GM12892 (cell line): ENCODE results near the gene LRRC10B.
A peak's percentile ranks its signal among the peaks of the same experiment; 100 is the strongest.

Source experiments
- DNase-seq: peaks from one replicate; pipeline ENCODE4 v3.0.0; 2011; ENCODE audit not compliant: insufficient read length
- FAIRE-seq: peaks from 2 replicates; lab custom pipeline; 2011; peaks lifted over from hg19 to GRCh38; lab: Jason Lieb, UNC
- POLR2A ChIP-seq: IDR thresholded peaks from 2 replicates; pipeline ENCODE4 v1.6.1; 2011; ENCODE audit warnings: low read depth, low read length, control low read depth
- POLR2AphosphoS5 ChIP-seq: IDR thresholded peaks from 2 replicates; pipeline ENCODE4 v1.6.1; 2011; ENCODE audit warnings: low read depth, low read length, control low read depth
- TAF1 ChIP-seq: IDR thresholded peaks from 2 replicates; pipeline ENCODE4 v1.6.1; 2011; ENCODE audit warnings: low read depth, mild to moderate bottlenecking, control low read depth, low read length, borderline replicate concordance

The LRRC10B gene

DNA sequence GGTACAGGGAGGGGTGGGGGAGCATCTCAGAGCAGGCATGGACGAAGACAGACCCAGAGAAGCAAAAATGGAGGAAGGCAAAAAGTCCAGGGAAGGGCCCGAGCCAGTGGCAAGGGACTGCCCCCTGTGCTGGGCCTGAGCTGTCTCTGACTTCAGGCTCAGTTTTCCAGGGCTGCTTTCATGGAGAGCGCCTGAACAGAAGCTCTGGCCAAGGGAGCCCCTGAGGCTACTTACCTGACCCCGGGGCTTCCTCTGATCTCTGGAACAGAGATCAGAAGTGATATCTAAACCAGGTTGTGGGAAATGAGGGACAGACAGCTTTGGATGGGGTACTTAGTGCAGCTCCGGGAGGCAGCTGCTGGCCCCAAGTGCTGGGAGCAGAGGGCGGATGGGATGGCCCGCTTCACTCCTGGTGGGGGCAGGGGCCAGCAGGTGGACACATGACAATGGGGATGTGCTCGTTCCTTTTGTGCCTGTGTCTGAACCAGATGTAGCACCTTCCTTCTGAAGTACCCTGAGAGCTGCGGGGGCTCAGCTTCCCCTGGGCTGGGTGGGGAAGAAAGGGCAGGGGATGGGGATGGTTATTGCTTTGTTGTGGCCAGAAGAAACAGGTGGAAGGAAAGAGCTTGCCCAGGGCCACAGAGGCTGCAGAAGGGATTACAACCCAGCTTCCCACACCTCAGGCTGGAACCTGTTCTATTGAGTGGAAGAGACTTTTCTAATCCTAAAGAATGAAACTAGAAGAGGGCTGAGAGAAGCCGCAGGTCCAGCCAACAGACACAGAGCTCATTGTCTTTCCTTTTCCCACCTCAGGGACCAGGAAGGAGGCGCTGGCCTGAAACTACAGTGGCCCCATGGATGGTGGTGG lies 5.7 kb downstream of the LRRC10B start:
- DNase-seq = no peak
- TF ChIP-seq TAF1 = no peak
- no peak for FAIRE-seq

DNA sequence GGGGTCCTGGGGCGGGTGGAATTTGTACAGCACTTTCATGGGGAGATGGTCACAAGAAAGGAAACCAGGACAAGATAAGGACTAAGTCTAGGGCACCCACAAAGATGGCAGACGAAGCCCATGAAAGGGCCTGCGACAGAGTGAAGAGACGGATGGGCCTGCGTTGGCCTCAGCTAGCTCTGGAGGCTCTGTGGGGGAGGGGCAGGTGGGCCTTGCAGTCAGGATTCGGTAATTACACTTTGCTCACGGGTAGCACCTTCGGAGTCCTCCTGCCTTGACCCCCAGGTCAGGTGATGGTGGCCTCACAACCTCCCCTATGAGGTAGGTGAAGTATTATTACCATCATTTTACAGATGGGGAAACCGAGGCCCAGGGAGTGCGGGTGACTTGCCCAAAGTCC lies 7.1 kb downstream of the LRRC10B start:
- FAIRE-seq (no peak), DNase-seq (no peak)
- TF ChIP-seq POLR2AphosphoS5 (no peak), POLR2A (no peak), TAF1 (no peak)

DNA sequence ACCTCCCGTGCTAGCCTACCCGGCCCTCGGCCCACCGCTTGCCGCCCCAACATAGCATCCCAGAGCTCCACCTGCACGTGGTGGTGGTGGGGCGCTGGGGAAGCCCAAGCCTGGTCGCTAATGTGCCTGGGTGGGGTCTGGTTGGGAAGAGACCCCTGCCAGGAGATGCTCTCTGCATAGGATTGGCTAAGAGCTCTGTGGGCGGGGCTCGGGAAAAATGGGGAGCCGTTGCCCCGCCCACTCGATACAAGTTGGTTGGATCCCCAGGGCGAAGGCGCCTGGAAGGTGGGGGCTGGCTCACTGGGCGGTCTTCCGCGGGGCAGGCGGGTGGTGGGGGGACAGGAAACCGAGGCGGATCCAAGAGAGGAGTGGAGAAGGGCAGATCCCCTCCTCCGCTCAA lies 7.6 kb downstream of the LRRC10B start:
- no peak for DNase-seq
- no peak for FAIRE-seq
- no peak for TF ChIP-seq TAF1
- TF ChIP-seq POLR2AphosphoS5 = no peak
- TF ChIP-seq POLR2A = no peak

DNA sequence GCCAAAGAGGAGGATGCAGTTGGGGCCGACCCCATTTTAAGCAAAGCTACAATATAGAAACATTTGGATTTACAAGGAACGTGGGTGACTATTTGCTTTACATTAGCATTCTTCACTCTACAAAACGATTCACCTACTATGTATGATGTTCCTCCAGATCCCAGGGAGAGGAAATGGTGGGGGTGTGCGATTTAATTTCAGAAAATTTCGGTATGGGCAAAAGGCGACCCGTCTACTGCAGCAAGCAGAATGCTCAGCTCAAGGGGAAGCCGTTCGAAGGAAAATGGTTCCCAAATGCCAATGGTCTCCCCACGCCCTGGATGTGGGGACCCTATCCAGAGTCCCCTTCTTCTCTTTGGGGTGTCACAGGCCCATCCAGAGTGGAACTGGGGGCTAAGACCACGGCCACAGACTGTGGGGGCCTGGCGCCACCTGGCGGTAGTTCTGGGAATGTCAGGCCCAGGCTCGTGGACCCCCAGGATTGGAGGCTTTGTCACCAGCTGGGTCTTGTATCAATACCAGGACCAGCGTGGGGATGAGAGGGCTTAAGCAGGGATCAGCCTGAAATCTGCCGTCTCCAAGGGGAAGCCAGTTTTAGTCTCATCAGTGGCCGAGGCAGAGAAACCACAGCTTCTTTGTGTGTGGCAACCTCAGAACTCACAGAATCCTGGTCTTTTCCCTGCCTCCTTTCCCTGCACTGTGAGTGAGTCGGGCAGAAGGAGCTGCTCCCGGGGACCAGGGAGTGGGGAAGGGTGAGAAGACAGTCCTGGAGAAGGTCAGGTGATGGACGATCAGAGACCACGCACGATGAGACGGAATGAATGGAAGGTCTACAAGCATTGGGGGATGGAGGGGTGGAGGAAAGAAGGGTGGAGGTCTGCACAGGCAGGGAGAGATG lies 8.4 kb downstream of the LRRC10B start:
- peak; percentile 92 for DNase-seq
- peak; percentile 79 for FAIRE-seq
- TF ChIP-seq POLR2AphosphoS5 (no peak), POLR2A (no peak), TAF1 (no peak)

DNA sequence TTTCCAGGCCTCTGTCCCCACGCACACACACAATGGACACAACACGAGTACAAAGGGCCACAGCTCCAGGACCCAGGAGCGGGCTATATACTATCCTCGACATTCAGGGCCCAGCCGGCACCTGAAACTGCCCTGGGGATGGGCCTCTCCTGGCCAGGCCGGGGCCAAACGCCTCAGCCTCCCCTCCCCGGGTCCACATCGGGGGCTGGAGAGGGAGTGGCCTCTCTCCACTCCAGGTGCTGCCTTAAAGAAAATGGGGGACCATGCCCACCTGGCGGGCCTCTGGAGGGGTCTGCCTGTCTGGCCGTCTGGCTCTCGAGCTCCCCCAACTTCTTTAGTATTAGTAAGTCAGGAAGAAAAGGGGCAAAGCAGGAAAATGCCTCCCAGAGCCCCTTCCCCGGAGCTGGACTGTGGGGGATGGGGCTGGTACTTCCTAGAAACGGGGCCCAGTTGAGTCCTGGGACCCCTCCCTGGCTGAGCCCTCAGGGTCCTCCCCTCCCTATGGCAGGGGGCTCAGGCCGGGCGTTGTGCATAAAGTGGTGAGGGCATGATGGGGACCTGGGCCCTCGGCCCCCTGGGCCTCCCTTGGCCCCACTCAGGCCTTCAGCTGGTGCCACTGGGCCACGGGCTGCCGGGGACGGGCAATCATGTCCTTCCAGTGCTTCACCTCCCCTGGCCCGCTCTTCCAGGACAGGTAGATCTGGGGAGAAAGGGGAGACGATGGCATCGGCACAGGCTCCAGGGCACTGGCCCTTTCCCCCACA lies 9.7 kb downstream of the LRRC10B start:
- no peak for FAIRE-seq
- no peak for DNase-seq
- no peak for TF ChIP-seq TAF1
- TF ChIP-seq POLR2AphosphoS5 = no peak
- TF ChIP-seq POLR2A = no peak

DNA sequence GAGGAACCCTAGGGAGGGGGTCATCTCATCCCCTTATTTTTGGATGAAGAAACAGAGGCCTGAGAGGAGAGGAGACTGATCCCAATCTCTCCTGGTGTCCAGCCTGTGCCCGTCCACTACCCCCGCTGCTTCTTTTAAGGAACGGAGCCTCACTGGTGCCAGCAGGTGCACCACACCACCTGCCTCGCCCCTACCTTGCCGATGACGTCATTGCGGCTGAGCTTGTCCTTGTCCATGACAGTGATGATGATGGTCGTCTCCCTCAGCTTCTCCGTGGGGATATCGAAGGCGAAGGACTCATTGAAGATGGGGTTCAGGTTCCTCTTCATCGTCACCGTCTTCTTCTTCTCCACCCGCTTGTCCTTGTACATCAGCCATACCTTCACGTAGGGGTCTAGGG lies 14.3 kb downstream of the LRRC10B start:
- DNase-seq = no peak
- TF ChIP-seq TAF1 (no peak), POLR2AphosphoS5 (no peak), POLR2A (no peak)
- no peak for FAIRE-seq

DNA sequence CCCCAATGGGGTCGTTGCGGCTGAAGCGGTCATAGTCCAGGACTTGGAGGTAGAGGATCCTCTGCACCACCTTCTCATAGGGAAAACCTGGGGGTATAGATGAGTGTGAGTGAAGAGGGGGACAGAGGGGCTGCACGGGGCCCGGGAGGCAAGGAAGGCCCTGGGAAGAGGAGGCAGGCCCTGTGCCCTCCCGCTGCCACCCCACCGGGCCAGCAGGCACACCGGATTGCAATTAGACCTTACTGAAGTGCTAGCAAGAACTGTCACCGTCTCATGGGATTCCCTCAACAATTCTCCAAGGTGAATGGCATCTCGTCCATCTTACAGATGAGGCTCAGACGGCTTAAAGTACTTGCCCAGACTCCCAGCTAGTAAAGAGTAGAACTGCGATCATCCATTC lies 15.9 kb downstream of the LRRC10B start:
- FAIRE-seq (no peak), DNase-seq (no peak)
- TF ChIP-seq POLR2AphosphoS5 (no peak), POLR2A (no peak), TAF1 (no peak)

DNA sequence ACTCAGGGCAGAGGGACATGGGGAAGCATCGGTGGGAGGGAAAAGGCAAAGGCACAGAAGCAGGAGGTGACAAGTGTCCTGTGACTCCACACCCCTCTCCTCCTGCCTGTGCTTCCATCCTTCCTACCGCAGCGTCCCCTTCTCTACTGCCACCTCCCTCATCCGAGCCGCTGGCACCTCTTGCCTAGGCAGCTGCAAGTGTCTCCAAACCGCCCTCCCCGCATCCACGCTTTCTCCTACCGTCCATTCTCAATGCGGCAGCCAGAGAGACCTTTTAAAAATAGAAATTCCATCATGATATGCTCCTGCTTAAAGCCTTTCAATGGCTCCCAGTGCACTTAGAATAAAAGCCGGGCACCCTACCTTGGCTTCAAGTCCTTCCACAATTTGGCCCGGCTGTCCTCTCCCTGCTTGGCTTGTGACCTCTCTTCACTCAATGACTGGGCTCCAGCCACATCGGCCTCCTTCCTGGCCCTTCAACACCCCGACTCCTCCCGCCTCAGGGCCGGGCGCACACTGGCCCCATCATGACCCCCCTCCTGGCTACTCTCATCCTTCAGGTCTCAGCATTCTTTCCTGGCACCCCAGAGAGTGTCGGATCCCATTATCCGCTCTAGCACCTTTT lies 16.5 kb downstream of the LRRC10B start:
- FAIRE-seq = no peak
- TF ChIP-seq POLR2AphosphoS5 (no peak), POLR2A (no peak), TAF1 (no peak)
- DNase-seq = no peak

DNA sequence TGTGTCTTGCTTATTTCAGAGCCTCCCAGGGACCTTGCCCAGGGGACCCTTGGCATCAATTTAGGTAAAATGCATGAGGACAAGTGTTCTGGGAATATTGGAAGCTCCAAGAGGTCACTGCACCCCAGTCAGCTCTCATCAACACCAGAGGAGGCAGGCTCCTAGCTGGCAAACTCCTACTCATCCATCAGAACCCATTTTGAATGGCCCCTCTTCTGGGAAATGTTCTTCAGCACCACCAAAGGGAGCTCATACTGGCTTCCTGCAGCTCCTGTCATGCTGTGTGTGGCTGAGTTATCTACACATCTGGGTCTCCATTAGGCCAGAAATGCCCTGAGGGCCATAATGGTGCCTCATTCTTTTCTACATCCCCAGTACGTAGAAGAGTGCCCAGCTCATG lies 17.7 kb downstream of the LRRC10B start:
- DNase-seq (no peak), FAIRE-seq (no peak)
- no peak for TF ChIP-seq TAF1
- no peak for TF ChIP-seq POLR2AphosphoS5
- TF ChIP-seq POLR2A = no peak

DNA sequence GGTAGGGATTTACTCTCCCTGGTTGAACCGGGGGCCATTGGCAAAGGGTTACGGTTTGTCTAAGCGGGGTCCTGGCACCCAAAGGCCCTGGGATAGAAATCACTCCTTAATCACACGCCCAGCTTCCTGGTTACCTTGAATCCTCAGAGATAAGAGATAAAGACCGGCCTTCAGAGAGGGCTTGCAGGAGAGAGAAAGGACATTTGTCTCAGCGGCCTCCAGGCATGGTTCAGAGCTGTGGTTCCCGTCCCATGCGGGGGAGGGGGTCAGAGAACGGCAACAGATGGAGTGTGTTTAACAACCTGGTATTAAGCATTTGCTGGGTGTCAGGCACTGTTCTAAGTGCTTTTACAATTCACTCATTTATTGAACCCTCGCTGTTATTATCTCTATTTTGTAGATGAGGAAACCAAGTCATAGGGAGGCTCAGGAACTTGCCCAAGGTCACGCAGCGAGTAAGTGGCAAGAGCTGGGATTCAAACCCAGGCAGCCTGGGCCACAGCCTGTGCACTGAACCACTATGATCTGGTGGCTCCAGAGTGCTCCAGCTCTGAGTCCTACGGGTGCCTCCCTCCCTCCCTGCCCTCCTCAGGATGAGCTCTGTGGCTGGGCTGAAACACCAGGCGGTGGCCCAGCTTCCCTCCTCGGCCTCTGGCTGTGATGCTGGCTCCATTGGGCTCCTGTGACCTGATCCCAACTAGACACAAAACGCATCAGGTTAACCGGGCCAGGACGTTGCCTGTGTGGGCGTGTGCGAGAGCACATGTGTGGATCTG lies 18.6 kb downstream of the LRRC10B start:
- TF ChIP-seq TAF1 = no peak
- TF ChIP-seq POLR2AphosphoS5 = no peak
- no peak for TF ChIP-seq POLR2A
- DNase-seq (no peak), FAIRE-seq (no peak)
